Measurements from ENCODE around the gene DOC2B.

GRCh38 chr17:205148-205669 is 23.8 kb upstream of the DOC2B start:
- TF ChIP-seq POLR2A (IDR thresholded peaks at IDR 0.05) (no peak), CTCF (IDR thresholded peaks at IDR 0.05) (no peak)

Measured in heart left ventricle (tissue), 13 donors.